Peyer's patch (tissue), 4 donors: ENCODE results near the gene GNG4. TPM values are rescaled to one million over a fixed set of nuclear protein-coding genes. Genes with fewer than 3 reads are reported as not detected.
"Not testable (repeated sequence)": the region's sequence is repeated elsewhere in the genome, so short reads cannot be mapped to it uniquely, and the experiment has no call there.

Experiments used
- DNase-seq, 3 donors: peaks; one replicate each; pipeline ENCODE4 v3.0.0-alpha.2; 2017 to 2019
- H3K27ac ChIP-seq, 4 donors: fragments of 200-600 bp; sonication (generic); one replicate each; pipeline ENCODE4 v1.5.1; 2016 to 2019
- H3K27me3 ChIP-seq, 2 donors: fragments of 200-600 bp; sonication (generic); one replicate each; pipeline ENCODE4 v1.5.1; 2019
- H3K36me3 ChIP-seq, 3 donors: fragments of 200-600 bp; sonication (generic); one replicate each; pipeline ENCODE4 v1.5.1; 2016 to 2019
- H3K4me1 ChIP-seq, 4 donors: fragments of 200-600 bp; sonication (generic); one replicate each; pipeline ENCODE4 v1.5.1; 2016 to 2019
- H3K4me3 ChIP-seq, 4 donors: fragments of 200-600 bp; sonication (generic); 1 replicate in 3 of 4; 2 replicates in 1 of 4; pipeline ENCODE4 v1.5.1; 2016 to 2019; ENCODE audit warnings: mild to moderate bottlenecking in 1 of 4
- H3K9me3 ChIP-seq, 4 donors: fragments of 200-600 bp; sonication (generic); one replicate each; pipeline ENCODE4 v1.5.1; 2016 to 2019; ENCODE audit warnings: mild to moderate bottlenecking in 1 of 4
- CTCF ChIP-seq, 6 experiments: fragments of 450-650 bp in 4 of 6; fragments of 200-600 bp in 2 of 6; sonication (generic) in 1 of 6; IDR thresholded peaks; one replicate each; pipeline ENCODE4 v1.5.1; 2017 to 2019; ENCODE audit warnings: antibody characterized with exemption in 6 of 6, mild to moderate bottlenecking in 3 of 6, moderate library complexity in 1 of 6
- POLR2A ChIP-seq, 2 donors: fragments of 450-650 bp; IDR thresholded peaks; one replicate each; pipeline ENCODE4 v1.5.1; 2017; ENCODE audit warnings: antibody characterized with exemption in 2 of 2, mild to moderate bottlenecking in 2 of 2, moderate library complexity in 2 of 2
- total RNA-seq, 4 donors: library from RNA; depleted of rRNA; stranded (reverse); fragments of >200 nt; gene quantifications; one replicate each; pipeline ENCODE4 v1.1.0, GENCODE V29; 2016

The GNG4 gene
- total RNA-seq, 4 donors from 2014 or later: 1.6 to 9.1 (median 2.9) TPM

GRCh38 chr1:235573880-235574279, 75.7 kb downstream of the GNG4 start:
- H3K27ac ChIP-seq: no peak overlapping the region
- H3K9me3 ChIP-seq: no peaks in the 10 kb centered on the region
- no peaks in the 10 kb centered on the region for H3K4me1 ChIP-seq
- DNase-seq: no peak
- no peak overlapping the region for H3K4me3 ChIP-seq
- H3K36me3 ChIP-seq: no peaks in the 10 kb centered on the region
- H3K27me3 ChIP-seq: no peaks in the 10 kb centered on the region
- TF ChIP-seq POLR2A (IDR thresholded peaks at IDR 0.05) (no peak), CTCF (IDR thresholded peaks at IDR 0.05) (no peak)

DNA sequence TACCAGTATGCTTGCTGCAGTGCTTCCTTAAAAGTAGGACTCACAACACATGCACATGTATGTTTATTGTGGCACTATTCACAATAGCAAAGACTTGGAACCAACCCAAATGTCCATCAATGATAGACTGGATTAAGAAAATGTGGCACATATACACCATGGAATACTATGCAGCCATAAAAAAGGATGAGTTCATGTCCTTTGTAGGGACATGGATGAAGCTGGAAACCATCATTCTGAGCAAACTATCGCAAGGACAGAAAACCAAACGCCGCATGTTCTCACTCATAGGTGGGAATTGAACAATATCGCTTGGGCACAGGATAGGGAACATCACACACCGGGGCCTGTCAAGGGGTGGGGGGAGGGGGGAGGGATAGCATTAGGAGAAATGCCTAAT, 76.6 kb downstream of the GNG4 start:
- not testable (repeated sequence) for H3K36me3 ChIP-seq, H3K27me3 ChIP-seq, H3K27ac ChIP-seq, H3K4me3 ChIP-seq, DNase-seq, H3K4me1 ChIP-seq, H3K9me3 ChIP-seq

GRCh38 chr1:235571482-235571881, 78.1 kb downstream of the GNG4 start:
- Histone ChIP-seq H3K4me3 (no peak overlapping the region), H3K27ac (no peak overlapping the region), H3K4me1 (no peaks in the 10 kb centered on the region), H3K36me3 (no peaks in the 10 kb centered on the region), H3K9me3 (no peaks in the 10 kb centered on the region), H3K27me3 (no peaks in the 10 kb centered on the region)
- no peak for TF ChIP-seq CTCF (IDR thresholded peaks at IDR 0.05)
- no peak for TF ChIP-seq POLR2A (IDR thresholded peaks at IDR 0.05)
- no peak for DNase-seq

- no peaks in the 10 kb centered on the region for H3K36me3 ChIP-seq
- no peaks in the 10 kb centered on the region for H3K4me1 ChIP-seq
- no peak for TF ChIP-seq POLR2A (IDR thresholded peaks at IDR 0.05)
- peak in 2 of 3 donors; percentile 24 to 51 for DNase-seq
- no peak overlapping the region for H3K27ac ChIP-seq
- no peaks in the 10 kb centered on the region for H3K27me3 ChIP-seq
- H3K9me3 ChIP-seq: no peaks in the 10 kb centered on the region
- H3K4me3 ChIP-seq: no peak overlapping the region
Observed at GRCh38 chr1:235567812-235568503, 81.6 kb downstream of the GNG4 start.

GRCh38 chr1:235566084-235566483, 83.5 kb downstream of the GNG4 start:
- H3K27me3 ChIP-seq: no peaks in the 10 kb centered on the region
- no peak overlapping the region for H3K4me3 ChIP-seq
- DNase-seq: no peak
- H3K27ac ChIP-seq: no peak overlapping the region
- H3K9me3 ChIP-seq: no peaks in the 10 kb centered on the region
- H3K4me1 ChIP-seq: no peaks in the 10 kb centered on the region
- no peaks in the 10 kb centered on the region for H3K36me3 ChIP-seq
- TF ChIP-seq CTCF (IDR thresholded peaks at IDR 0.05) (no peak), POLR2A (IDR thresholded peaks at IDR 0.05) (no peak)

GRCh38 chr1:235563513-235564061, 86.0 kb downstream of the GNG4 start:
- no peak for TF ChIP-seq CTCF (IDR thresholded peaks at IDR 0.05)
- no peak for TF ChIP-seq POLR2A (IDR thresholded peaks at IDR 0.05)

More at GRCh38 chr1:235563513-235564061, 86.0 kb downstream of the GNG4 start:
- no peaks in the 10 kb centered on the region for H3K9me3 ChIP-seq
- no peaks in the 10 kb centered on the region for H3K36me3 ChIP-seq
- no peak overlapping the region for H3K27ac ChIP-seq
- H3K27me3 ChIP-seq: no peaks in the 10 kb centered on the region
- no peak overlapping the region for H3K4me3 ChIP-seq
- DNase-seq: no peak
- no peaks in the 10 kb centered on the region for H3K4me1 ChIP-seq
